ENCODE measurements around the gene LIPC.
A peak's percentile ranks its signal among the peaks of the same experiment; 100 is the strongest.

LIPC gene

DNA sequence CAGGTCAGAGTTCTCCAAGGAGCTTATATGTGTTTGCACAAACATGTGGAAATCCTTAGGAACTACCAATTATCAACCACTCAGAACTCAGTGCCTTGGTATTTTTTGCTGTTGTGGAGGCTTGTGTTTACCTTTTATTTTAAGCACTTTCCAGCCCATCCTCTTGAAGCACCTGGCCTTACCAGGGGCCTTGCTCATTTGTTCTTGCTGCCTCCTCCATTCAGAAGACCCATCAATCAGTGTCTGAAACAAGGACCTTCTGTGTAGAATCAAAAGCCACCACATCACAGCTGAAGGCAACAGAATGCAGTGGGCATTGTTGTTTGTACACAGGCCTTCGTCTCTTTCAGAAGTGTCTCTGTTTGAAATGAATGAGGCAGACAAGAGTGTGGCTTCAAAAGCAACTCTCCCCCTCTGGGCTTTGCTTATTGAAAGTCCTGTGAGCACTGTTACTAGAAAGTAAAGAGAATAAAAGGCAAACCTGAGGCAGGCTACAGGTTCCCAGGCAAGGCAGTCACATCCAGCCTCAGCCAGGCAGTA, 24.5 kb upstream of the LIPC start:
- no peak for DNase-seq

DNA sequence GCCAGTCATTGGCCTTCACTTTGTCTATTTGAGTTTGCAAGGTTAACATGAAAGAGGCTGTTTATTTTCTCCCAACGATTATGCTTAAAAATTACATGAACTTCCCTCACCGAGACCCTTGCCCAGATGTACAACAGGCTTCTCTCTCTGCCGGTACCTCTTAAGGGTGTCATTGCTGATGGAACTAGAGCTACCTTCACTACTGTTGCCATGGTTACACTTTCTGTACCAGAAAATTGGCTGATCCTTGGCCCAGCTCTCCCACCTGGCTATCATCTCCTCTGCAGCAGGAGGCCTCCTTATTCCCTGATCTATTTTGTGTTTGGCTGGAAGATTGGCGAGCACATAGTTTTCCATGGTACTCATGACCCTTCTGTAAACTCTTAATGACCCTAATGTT, 24.0 kb upstream of the LIPC start:
- no peak for DNase-seq

DNA sequence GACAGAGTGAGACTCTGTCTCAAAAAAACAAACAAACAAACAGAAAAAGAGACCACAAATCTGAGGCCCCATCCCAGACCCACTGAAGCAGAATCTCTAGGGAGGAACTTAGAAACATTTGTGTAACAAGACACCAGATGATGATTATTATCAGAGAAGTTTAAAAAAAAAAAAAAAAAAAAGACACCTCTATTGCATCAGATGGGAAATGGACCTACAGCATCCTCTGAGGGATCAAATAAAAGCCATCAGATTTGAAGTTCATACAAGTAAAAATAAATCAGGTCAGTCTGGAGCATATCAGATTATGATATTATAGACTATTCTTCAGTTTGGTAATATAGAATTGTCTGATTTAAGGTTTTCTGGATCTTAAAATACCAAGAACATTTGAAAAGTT, 21.9 kb upstream of the LIPC start:
- no peak for DNase-seq

DNA sequence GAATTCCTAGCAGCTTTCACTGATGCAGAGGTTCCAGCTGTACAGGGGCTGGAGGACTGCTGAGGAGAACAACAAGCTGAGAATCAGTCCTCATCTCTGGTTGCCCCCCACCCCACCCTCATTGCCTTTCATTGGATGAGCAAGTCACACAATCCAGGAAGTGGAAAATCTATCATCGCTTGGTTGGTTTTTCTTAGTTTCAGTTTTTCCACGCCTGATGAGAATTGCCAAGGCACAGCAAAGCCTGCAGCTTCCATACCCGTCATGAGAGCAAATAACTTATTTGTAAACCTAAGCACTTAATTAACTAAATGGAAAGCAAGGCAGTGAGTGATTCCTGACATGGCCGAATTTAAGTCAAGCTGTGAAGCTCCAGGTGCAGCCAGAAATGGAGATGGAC, 21.4 kb upstream of the LIPC start:
- DNase-seq: peak; percentile 8 to 48 (median 28)

DNA sequence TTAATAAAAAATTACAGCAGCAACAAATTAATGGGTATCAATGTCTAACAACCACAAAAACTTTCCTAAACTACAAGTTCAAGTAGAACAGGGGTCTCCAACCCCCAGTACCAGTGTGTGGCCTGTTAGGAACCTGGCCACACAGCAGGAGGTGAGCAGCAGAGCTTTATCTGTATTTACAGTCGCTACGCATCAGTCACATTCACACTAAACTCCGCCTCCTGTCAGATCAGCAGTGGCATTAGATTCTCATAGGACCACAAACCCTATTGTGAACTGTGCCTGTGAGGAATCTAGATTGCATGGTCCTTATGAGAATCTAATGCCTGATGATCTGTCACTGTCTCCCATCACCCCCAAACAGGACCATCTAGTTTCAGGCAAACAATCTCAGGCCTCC, 18.5 kb upstream of the LIPC start:
- no peak for DNase-seq

DNA sequence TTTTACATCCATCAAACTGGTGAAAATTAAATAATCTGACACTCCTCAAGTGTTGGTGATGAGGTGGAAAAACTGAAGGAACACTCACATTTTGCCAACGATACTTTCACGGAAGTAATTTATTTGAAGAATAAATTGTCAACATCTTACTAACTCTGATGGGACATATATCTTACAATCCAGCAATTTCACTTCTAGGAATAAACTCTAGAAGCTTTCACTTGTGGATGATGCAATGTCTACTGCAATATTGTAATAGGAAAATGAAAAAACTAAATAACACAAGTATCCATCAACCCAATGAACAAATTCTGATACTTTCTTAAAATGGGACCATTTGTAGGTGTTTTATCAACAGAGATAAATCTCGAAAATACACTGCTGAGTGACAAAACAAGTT, 16.2 kb upstream of the LIPC start:
- no peak for DNase-seq

DNA sequence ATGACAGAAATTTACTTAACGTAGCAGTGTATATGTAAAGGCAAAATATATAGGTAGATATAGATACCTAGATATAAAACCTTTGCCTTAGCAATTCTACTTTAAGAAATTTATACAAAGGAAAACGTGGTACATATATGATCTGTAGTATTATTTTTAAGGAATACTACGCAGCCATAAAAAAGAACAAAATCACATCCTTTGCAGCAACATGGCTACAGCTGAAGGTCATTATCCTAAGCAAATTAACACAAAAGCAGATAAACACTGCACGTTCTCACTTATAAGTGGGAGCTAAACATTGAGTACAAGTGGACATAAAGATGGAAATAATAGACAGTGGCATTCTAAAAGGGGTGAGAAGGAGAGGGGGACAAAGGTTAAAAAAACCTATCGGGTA, 14.8 kb upstream of the LIPC start:
- DNase-seq: no peak

DNA sequence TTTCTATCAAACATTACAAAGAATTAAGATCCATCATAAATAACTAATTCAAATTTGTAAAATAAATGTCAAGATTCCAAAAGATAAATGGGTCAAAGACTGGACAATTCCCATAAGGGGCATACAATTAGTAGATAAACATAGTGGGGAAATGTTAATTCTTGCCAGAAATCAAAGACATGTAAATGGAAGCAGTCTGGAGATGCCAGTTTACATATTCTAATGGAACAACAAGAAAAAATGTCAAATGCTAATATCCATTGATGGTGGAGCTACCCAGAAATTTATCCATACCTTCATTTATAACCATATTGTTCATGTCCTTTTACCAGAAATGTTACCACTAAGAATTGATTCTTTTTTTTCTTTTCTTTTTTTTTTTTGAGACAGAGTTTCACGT, 13.7 kb upstream of the LIPC start:
- DNase-seq: no peak

DNA sequence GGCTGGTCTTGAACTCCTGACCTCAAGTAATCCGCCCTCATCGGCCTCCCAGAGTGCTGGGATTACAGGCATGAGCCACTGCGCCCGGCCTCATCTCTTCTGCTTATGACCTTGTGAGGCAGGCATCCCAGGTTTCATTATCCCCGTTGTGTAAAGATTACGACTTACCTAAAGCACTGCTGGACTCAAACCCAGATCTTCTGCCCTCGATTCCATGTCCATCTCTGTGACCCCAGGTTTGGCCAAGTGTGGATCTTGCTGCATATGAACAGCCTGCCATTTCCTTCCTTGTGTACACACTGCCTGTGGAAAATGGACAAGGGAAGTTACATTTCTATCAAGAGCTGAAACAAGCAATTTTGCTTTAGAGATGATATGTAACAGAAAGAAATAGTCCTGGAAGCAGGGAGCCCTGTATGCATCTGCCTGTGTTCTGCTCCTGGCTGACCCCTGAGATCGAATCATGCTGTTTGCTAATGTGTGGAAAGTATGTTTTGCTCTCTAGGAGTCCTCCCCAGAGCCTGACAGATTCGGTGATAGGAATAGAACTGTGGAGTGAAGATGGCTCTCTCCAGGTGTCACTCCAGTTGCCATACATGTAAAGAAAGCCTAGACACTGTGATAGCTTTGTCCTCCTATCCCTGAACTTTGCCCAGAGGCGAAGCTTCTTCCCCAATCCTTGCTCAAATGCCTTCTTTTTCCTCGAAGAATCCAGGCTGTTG, 11.8 kb upstream of the LIPC start:
- DNase-seq: no peak

DNA sequence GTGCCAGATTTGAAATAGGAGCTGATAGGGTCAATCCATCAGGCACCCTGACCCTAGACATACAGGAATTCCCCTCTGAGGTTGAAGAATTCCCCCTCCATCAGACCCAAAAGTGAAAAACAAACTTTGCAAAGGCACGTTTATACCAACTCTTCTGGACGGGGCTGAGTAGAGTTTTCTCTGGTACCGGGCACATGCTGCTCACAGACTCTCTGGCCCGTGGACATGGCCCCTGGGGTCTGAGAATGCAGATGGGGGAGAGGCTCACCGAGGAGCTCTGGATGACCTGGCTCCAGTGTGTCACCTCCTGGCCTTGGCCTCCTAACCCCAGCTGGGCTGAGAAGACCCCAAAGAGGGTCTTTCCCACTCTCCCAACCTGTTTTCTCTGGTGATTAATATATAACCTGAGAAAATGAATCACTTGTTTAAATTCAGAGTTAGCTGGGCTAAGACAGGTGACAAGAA, 11.2 kb upstream of the LIPC start:
- DNase-seq: no peak

DNA sequence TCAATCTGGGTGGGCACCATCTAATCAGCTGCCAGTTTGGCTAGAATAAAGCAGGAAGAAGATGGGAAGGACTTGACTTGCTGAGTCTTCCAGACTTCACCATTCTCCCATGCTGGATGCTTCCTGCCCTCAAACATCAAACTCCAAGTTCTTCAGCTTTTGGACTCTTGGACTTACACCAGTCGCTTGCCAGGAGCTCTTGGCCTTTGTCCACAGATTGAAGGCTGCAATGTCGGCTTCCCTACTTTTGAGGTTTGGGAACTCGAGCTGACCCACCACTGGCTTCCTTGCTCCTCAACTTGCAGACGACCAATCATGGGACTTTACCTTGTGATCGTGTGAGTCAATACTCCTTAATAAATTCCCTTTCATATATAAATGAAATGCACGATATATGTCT, 8.6 kb upstream of the LIPC start:
- DNase-seq: no peak

DNA sequence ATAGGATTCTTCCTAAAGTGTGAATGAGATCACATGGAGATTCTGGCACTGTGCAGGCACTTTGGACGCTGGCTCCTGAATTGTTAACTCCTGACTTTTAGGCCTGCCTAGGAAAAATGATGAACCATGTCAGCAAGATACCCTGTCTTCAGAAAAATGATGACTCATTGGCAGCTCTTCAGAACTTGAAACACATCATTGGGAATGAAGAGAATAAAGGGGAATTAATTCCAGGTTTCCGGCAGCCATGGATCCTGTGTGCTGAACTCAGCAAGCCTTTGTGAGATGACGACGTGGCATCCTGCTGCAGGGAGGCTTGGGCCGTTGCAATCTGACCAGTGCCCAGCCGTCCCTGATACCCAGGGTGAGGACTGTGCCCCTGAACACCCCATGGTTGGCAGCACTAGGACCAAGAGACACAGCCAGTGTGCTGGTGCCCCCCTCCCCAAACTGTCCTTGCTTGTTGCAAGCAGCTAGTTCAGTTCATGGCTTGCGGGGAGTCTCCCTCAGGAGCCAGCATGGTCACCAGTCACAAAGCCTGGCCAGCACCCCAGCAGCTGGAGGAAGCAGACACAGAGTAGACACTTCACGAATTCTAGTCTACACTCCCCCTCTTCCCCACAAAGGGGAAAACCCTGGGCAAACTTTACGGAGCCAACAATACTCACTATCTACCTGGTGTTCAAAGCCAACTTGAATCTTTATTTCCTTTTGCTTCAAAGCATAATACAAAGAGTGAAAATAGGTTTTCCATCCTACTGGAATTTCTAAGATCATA, 7.8 kb upstream of the LIPC start:
- DNase-seq: no peak

DNA sequence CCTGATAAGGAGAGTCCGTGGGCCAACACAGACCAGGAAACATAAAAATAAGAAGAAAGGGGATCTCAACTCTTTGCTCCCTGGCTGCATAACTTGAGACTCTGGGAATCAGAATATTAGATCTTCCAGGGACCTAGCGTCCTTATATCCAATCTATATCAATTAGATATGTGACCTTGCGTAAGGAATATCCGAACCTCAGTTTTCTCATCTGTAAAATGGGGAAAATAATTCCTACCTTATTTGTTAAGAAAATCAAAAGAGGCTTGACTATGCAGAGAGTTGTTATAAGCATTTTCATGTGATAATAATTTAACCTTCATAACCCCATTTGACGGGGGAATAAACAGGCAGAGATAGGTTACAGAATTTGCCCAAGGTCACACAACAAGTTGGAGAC, 7.1 kb upstream of the LIPC start:
- DNase-seq: no peak

DNA sequence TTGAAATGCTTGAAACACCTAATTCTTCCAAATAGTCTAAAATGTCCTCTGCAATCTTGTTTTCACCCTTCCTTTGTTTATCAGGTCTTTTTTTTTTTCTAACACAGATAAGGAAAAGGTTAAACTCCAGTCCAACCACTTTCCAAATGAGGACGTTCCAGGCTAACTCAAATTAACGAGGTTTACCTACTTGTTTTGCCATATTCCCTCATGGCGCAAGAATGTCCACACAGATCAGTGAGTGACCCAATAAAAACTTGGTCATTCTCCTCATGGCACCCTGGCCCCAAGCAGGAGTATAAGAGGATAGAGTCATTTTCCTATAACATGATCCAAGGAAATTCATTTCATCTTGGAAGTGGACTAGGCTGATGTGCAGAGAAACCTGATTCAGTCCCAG, 6.6 kb upstream of the LIPC start:
- no peak for DNase-seq

DNA sequence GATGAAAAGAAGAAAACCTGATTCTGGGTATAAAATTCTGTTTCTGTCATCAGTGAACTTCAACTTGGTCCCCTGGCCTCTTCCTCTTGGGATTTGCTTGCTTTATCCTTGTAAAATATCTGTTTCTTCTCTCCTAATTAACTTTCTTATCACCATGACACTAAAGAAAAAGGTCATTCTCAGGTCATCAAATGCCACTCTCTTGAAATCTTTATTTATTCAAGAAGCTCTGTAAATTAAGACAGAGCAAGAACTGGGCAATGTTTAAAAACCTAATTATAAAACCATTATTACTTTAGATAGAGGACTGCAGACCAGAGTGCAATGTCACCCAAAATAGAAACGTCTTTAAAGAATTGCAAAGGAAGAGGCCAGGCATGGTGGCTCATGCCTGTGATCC, 6.0 kb upstream of the LIPC start:
- no peak for DNase-seq

DNA sequence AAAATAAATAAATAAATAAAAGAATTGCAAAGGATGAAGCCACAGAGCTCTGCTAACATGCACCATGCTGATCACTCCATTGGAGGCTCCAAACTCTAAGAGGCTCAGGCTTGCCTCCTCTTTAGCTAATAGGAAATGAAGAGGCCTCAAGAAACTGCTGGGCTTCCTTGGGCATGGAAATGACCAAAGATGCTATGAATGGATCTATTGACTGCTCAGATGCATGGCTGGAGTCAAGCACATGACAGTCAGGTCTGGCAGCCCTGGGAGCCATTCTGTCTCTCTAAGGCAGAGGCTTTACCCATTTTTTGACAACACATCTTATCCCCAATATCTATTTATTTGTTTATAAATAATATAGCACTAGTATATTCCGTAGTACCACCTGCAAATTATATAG, 5.3 kb upstream of the LIPC start:
- no peak for DNase-seq

DNA sequence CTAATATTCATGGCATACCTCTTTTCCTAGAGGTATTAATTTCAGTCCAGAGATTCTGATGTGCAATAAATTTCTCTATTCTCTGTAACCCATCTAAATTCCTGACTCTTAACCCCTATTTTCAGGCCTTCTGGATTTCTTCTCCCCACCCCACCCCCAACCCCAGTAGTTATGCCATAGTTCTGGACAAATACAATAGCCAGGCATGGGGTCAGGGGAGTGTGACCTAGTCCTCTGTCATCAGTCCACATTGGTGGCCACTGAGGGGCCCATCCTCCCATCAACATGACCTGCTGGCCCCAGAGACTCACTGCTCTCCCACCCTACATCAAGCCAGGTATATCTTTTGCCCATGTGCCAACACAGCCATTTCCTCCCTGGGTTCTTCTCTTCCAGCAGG, 3.8 kb upstream of the LIPC start:
- DNase-seq: no peak

DNA sequence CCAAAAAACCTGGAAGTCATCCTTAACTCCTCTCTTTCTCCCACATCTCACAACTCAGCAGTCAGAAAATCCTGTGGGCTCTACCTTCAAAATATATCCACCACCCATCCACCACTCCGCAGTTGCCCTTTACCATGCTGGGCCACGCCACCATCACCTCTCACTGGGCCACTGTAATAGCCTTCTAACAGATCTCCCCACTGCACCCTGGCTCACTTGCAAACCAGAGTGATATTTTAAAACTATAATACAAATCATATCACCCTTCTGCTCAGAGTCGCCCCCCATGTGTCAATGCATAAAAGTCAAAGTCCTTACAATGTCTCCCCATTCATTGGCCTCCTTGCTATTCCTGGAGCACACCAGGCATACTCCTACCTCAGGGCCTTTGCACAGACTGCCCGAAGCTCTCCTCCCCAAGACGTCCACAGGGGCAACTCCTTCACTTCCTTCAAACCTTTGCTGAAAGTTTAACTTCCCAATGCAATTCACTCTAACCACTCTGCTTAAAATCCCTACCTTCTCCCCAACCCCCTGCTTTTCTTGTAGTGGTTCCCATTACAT, 1.5 kb upstream of the LIPC start:
- no peak for DNase-seq

DNA sequence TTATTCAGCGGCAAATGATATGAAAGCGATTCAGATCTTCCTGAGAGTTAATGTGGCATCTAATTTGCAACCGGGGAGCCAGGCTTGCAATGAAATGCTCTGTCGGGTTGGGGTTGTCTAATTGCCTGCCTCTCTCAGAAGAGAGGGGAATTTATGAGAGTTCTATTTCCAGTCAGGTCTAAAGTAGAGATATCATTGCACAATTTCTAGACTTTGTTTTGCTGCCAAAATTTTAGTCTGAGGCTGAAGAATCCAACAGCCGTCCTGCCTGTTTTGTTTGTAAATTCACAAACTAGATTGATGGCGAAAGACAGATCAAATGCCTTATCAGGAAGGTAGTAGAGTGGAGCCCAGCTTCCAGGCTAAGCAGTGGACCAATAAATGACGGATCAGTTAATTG, 610 bp downstream of the LIPC start:
- DNase-seq: no peak

DNA sequence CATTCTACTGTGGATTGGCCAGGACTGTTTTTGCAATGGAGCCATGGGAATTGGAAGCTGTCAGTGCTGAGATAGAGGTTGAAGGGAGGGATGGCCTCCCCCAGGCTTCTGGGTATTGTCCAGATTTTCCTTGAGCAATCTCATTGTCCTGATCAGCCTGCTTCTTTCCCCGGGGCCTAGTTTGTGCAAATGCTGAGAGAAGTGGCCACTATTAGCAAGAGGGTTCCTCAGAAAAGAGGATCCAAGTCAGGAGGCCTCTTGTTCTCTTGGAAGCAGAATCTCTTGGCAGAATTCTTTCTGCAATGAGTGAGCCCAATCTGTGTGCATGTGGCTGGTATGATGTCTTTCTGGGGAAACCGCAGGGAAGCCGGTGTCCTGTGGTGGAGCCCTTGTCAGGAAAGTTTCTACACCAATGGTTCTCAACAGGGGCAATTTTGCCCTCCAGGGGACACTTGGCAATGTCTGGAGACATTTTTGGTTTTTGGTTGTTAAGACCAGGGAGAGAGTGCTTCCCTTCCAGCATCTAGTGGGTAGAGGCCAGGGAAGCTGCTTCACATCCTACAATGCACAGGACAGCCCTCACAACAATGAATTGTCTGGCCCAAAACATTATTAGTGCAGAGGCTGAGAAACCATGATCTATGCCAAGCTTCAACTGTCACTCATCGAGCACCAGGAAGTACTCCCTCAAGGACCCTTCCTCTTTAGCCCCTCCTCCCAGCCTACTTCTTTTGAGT, 2.0 kb downstream of the LIPC start:
- DNase-seq: no peak

DNA sequence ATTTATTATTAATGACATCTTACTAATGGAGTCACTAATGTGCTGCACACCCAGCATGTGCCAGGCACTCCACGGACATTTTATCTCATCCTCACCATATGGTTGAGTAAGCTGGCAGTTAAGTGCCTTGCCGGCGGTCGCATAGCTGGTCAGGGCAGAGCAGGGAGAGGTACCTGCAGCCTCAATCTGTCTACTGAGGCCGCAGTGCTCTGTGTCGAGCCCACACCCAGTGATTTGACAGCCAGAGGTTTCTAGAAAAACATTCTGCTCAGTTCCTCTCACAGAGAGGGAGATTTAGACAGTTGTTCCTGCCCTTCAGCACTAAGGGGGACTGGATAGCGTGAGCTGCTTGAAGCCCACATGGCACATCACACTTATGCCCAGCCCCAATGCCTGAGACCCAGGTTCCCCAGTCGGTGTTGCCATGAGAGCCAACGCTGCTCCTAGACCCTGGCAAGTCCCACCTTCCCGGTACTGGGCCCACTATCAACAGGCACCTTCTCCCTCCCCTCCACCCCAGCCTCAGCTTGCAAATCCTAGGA, 2.6 kb downstream of the LIPC start:
- no peak for DNase-seq

DNA sequence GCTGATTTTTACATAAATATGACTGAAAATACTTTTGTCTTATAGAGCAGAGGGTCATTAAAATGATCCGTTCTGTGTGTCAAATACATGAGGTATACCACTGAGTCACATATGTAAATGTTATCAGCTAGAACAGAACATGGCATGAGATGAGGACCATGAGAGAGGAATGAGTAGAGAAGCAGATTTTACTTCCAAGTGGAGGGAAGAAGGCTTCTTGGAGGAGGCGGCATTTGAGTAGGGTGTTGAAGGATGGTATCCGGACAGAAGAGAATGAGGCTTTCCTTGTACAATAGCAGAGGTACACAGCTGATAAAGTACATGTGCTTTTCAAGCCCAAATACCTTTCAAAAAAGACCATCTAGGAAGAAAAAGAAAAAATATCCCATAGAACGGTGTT, 4.8 kb downstream of the LIPC start:
- DNase-seq: no peak

DNA sequence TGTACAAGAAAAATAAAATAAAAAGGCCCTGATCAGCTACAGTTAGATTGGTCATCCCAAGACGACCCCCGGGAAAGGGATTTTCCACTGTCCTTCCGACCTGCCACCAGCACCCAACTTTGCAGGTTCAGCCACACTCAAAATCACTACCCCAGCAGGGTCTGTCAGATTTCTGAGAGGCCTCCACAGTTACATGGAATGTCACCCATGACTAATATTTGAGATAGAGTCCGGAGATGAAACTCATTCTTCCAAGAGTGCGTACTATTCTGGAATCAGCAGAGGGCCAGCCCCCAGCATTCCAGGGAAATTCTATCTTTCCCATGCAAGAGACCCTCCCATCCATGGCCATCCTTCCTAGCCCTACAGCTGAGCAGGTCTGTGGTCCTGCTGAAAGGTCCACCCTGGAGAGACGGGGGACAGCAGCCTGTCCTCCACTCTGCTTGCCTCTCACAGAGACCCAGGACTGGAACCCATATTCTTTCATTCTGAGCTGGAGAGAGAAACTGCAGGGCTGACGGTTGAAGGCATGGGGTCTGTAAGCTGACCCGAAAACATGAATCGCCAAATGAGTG, 5.8 kb downstream of the LIPC start:
- DNase-seq: no peak

Measured in stimulated activated naive CD4-positive, alpha-beta T cell (primary cell).